Adrenal gland (tissue), 12 donors: Measurements from ENCODE around the gene CDKAL1. TPM values are rescaled to one million over a fixed set of nuclear protein-coding genes. Genes with fewer than 3 reads are reported as not detected.

Experiments
- DNase-seq, 7 donors: peaks; one replicate each; pipeline ENCODE4 v3.0.0-alpha.2; 2019 to 2020
- H3K27ac ChIP-seq, 5 donors: fragments of 200-600 bp; sonication (generic) in 4 of 5; 1 replicate in 3 of 5; 2 replicates in 2 of 5; pipeline versions ENCODE4 v1.5.1 to v1.8.0; 2016 to 2020; ENCODE audit warnings: mild to moderate bottlenecking in 1 of 5
- H3K27me3 ChIP-seq: fragments of 200-600 bp; 2 replicates; pipeline ENCODE4 v1.8.0; 2021
- H3K36me3 ChIP-seq, 2 donors: fragments of 200-600 bp; replicated peaks in 1 of 2; 1 replicate in 1 of 2; 2 replicates in 1 of 2; pipeline versions ENCODE4 v1.5.1 to v1.8.0; 2018 to 2022
- H3K4me1 ChIP-seq, 2 donors: fragments of 200-600 bp; replicated peaks in 1 of 2; 1 replicate in 1 of 2; 2 replicates in 1 of 2; pipeline versions ENCODE4 v1.5.1 to v1.8.0; 2018 to 2021
- H3K4me3 ChIP-seq, 4 donors: fragments of 200-600 bp; sonication (generic) in 3 of 4; one replicate each; pipeline ENCODE4 v1.5.1; 2016 to 2018
- H3K9me3 ChIP-seq, 3 donors: fragments of 200-600 bp; sonication (generic) in 1 of 3; replicated peaks in 1 of 3; 1 replicate in 2 of 3; 2 replicates in 1 of 3; pipeline versions ENCODE4 v1.5.1 to v1.8.0; 2016 to 2021
- POLR2A ChIP-seq, 2 donors: fragments of 450-650 bp; IDR thresholded peaks; one replicate each; pipeline ENCODE4 v1.6.1; 2017; ENCODE audit warnings: antibody characterized with exemption in 2 of 2, mild to moderate bottlenecking in 2 of 2, moderate library complexity in 1 of 2
- WGBS, 4 donors: extraction: QIAGEN DNeasy Blood & Tissue Kit in 2 of 4; methylation state at CpG; one replicate each; pipeline versions ENCODE4 v1.1.5 to v1.1.7; 2013 to 2017; 5-methylcytosine and 5-hydroxymethylcytosine counted together
- intact Hi-C, 2 donors: fragments of 100-400 bp; cut with DNase I; formaldehyde crosslinking; loops; one replicate each; pipeline versions ENCODE4 v1.14.1 to v1.15.0; 2022 to 2023
- polyA plus RNA-seq, 3 donors: library from polyadenylated mRNA; stranded (reverse); fragments of 200-250 nt in 2 of 3; fragments of 350-450 nt in 1 of 3; fragmentation: Illumina TruSeq in 1 of 3; extraction: RNeasy Lipid Tissue Mini Kit (QIAGEN cat#74804) in 1 of 3; gene quantifications; one replicate each; pipeline ENCODE4 v1.2.3, GENCODE V29; 2013 to 2014
- total RNA-seq, 9 donors: library from RNA; depleted of rRNA in 4 of 9; stranded (reverse); fragments of >200 nt in 4 of 9; fragments of 120-200 nt in 1 of 9; fragmentation: NEBNext Ultra II Directional in 1 of 9; extraction: Animal tissue kit (Norgen Biotek cat#: 25700) in 1 of 9; gene quantifications; one replicate each; pipeline versions ENCODE4 v1.1.0 to v1.2.4, GENCODE V29; 2013 to 2023
- TF ChIP-seq, protein P1 (sequence below), 6 experiments: fragments of 450-650 bp in 4 of 6; fragments of 200-600 bp in 2 of 6; sonication (generic) in 1 of 6; IDR thresholded peaks; 1 replicate in 5 of 6; 2 replicates in 1 of 6; pipeline versions ENCODE4 v1.5.1 to v1.8.0; 2016 to 2021; ENCODE audit warnings: antibody characterized with exemption in 6 of 6, mild to moderate bottlenecking in 2 of 6, moderate library complexity in 1 of 6
- donor health status: healthy with polysubstance abuse.
- donor health status: Bipolar disorder and iron deficiency.
- donor health status: DM: yes; HTN: yes; CAD: no.
- donor health status: DM: no; HTN: no; CAD: no.
- donor health status: DM: no; HTN: no; CAD: no.
- donor health status: DM: yes; HTN: yes; CAD: no.

Gene CDKAL1
- total and polyA plus RNA-seq, 12 donors = 3.9 to 21.1 (median 10.6) TPM

DNA sequence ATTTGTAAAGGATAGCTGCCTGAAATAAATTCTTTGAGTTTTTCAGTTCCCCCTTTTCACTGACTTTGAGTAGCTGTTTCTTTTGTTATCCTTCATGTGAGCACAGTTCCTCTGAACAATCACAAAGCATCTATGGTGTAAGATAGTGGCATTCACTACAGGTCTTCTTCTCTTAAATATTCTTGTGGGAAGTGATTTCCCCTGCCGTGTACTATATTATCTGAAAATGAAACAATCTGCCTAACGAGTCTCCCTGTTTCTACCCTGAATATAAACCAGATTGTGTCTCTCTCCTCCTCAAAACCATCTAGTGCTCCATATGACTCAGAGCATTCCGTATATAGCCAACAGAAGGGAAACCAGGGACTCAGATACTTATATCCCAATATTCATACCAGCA is 679.2 kb downstream of the CDKAL1 start:
- no peaks in the 10 kb centered on the region for H3K36me3 ChIP-seq
- intact Hi-C loops = no loop called here
- WGBS, 4 donors = 86 to 92% (median 90%) methylated on average over 3 of the region's 3 CpGs

DNA sequence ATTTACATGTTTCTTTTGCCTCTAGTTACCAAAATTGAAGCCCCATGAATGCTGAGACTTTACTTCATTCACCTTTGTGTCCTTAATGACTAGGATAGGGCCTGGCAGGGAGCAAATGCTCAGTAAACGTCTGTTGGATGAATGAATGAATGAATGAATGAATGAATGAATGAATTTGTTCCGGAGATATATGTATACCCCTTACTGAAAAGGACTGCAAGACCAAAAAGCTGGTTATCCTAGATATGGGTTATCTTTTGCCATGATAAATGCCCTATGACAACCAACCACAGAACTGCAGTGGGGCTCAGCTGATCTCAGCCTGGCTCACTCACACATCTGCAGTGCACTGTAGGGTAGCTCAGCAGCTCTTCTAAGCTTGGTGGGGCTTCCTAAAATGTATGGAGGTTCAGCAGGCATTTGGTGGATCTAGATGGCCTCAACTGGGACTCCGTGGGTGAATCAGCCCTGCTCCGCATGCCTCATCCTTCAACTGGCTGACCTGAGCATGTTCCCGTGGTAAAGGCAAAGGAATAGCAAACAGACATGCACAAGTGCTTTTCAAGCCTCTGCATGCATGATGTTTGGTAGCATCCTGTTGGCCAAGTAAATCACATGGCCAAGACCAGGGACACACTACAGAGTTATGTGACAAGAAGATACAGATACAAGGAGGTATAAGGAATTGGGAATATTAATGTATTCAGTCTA is 680.6 kb downstream of the CDKAL1 start:
- no peak for TF ChIP-seq POLR2A (IDR thresholded peaks at IDR 0.05)
- H3K36me3 ChIP-seq = no peaks in the 10 kb centered on the region
- intact Hi-C loops = no loop called here

More for the DNA sequence above, 679.2 kb downstream of the CDKAL1 start:
- Histone ChIP-seq H3K4me3 (no peak overlapping the region), H3K9me3 (no peaks in the 10 kb centered on the region), H3K27me3 (no peaks in the 10 kb centered on the region), H3K27ac (no peak overlapping the region), H3K4me1 (no peaks in the 10 kb centered on the region)
- no peak for TF ChIP-seq POLR2A (IDR thresholded peaks at IDR 0.05)
- TF ChIP-seq, protein P1, sequence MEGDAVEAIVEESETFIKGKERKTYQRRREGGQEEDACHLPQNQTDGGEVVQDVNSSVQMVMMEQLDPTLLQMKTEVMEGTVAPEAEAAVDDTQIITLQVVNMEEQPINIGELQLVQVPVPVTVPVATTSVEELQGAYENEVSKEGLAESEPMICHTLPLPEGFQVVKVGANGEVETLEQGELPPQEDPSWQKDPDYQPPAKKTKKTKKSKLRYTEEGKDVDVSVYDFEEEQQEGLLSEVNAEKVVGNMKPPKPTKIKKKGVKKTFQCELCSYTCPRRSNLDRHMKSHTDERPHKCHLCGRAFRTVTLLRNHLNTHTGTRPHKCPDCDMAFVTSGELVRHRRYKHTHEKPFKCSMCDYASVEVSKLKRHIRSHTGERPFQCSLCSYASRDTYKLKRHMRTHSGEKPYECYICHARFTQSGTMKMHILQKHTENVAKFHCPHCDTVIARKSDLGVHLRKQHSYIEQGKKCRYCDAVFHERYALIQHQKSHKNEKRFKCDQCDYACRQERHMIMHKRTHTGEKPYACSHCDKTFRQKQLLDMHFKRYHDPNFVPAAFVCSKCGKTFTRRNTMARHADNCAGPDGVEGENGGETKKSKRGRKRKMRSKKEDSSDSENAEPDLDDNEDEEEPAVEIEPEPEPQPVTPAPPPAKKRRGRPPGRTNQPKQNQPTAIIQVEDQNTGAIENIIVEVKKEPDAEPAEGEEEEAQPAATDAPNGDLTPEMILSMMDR (IDR thresholded peaks at IDR 0.05) = no peak
- DNase-seq = no peak

DNA sequence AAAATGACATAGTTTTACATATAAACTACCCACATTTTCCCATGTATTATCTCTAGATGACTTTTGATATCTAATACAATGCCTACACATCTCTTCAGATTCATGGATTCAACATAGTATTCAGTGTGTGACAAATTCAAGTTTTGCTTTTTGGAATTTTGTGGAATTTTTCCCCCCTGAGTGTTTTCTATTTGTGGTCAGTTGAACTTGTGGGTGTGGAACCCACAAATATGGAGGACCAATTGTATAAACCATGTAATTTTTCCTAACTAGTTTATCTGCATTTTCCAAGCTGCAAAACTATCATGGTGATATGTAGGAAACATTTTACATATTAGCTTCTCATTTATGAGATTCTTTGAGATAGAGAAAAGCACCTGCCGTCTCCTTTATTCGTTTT is 685.0 kb downstream of the CDKAL1 start:
- no peaks in the 10 kb centered on the region for H3K27me3 ChIP-seq
- H3K36me3 ChIP-seq = no peaks in the 10 kb centered on the region
- H3K9me3 ChIP-seq = no peaks in the 10 kb centered on the region
- intact Hi-C loops = no loop called here
- TF ChIP-seq POLR2A (IDR thresholded peaks at IDR 0.05) = no peak
- TF ChIP-seq, protein P1 (IDR thresholded peaks at IDR 0.05) = no peak
- WGBS, 4 donors = 93 to 94% (median 93%) methylated on average over 2 of the region's 2 CpGs
- H3K27ac ChIP-seq = no peak overlapping the region
- no peak overlapping the region for H3K4me3 ChIP-seq
- DNase-seq = no peak
- no peaks in the 10 kb centered on the region for H3K4me1 ChIP-seq

More for the DNA sequence above, 680.6 kb downstream of the CDKAL1 start:
- Histone ChIP-seq H3K9me3 (no peaks in the 10 kb centered on the region), H3K27ac (no peak overlapping the region), H3K4me3 (no peak overlapping the region), H3K4me1 (no peaks in the 10 kb centered on the region), H3K27me3 (no peaks in the 10 kb centered on the region)
- WGBS, 4 donors = 66 to 90% (median 89%) methylated on average over 3 to 5 of the region's 5 CpGs
- no peak for DNase-seq

DNA sequence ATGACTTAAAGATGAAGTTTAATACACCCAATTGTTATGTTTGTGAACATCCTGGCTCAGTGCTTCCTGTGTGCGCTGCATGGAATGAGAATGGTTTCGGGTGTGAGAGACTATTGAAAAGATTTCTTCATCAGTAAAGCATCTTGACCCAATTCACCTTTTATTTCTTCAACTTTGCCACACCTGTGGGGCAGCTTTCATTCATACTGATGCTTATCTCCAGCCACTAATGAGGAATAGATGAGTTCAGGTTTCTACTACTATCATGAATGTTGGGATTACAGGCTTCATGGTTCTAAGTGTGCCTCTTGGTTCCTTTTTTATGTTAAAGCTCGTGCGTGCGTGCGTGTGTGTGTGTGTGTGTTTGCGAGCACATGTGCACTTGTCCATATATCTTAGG is 685.6 kb downstream of the CDKAL1 start:
- H3K4me1 ChIP-seq = no peaks in the 10 kb centered on the region
- WGBS, 4 donors = 92 to 99% (median 97%) methylated on average over 7 of the region's 7 CpGs
- H3K27me3 ChIP-seq = no peaks in the 10 kb centered on the region
- intact Hi-C loops = no loop called here
- no peaks in the 10 kb centered on the region for H3K36me3 ChIP-seq
- H3K27ac ChIP-seq = no peak overlapping the region
- TF ChIP-seq POLR2A (IDR thresholded peaks at IDR 0.05) = no peak
- TF ChIP-seq, protein P1 (IDR thresholded peaks at IDR 0.05) = no peak
- no peak for DNase-seq
- H3K9me3 ChIP-seq = no peaks in the 10 kb centered on the region
- H3K4me3 ChIP-seq = no peak overlapping the region
